ENCODE measurements around the gene LGR6. TPM values are rescaled to one million over a fixed set of nuclear protein-coding genes. Genes with fewer than 3 reads are reported as not detected.

Gene LGR6
- polyA plus RNA-seq, 3 donors = not detected

DNA sequence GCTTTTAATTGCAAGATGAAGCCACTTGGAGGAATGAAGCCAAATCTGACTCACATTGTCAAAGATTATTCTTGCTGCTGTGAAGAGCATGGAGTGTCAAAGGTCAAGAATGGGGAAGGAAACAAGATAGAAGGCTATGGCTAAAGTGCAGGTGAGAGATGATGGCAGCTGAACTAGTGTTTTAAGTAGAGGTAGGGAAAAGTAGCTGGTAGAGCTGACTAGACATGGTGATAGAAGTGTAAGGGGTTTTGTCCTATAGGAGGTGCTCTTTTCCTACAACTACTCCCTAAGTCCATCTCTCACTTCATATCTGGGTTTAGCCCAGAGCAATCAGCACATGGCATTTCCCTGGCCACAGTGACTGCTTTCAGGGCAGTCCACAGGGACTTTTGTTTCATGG, 136.3 kb downstream of the LGR6 start:
- no peaks in the 10 kb centered on the region for H3K4me1 Mint-ChIP-seq
- H3K9me3 ChIP-seq (replicated peaks in 1 of 2; ENCODE audit: control insufficient read depth in 1 of 2, insufficient read depth in 1 of 2, low read length in 2 of 2) = no peaks in the 10 kb centered on the region
- no peaks in the 10 kb centered on the region for H3K79me2 ChIP-seq (ENCODE audit: insufficient read depth, low read length)
- peaks cover 47 to 50% of the 10 kb centered on the region in 2 donors for H3K36me3 Mint-ChIP-seq
- peaks cover 13 to 51% of the 10 kb centered on the region in 2 donors for H3K36me3 ChIP-seq (replicated peaks in 1 of 2; ENCODE audit: control insufficient read depth in 1 of 2, insufficient read depth in 2 of 2, low read length in 2 of 2)
- H3K4me3 Mint-ChIP-seq = no peak overlapping the region
- H3K27me3 ChIP-seq (ENCODE audit: control insufficient read depth in 2 of 2, insufficient read depth in 2 of 2, low read length in 2 of 2) = no peaks in the 10 kb centered on the region
- H2AFZ ChIP-seq (ENCODE audit: insufficient read depth, low read depth, low read length, poor library complexity, severe bottlenecking) = no peak overlapping the region
- no peaks in the 10 kb centered on the region for H3K9me3 Mint-ChIP-seq
- no peaks in the 10 kb centered on the region for H4K20me1 ChIP-seq (ENCODE audit: insufficient read depth, low read length)
- no peaks in the 10 kb centered on the region for H3K4me1 ChIP-seq (ENCODE audit: control insufficient read depth in 1 of 2, insufficient read depth in 2 of 2, low read length in 2 of 2)
- H3K4me2 ChIP-seq (replicated peaks; ENCODE audit: extremely low read depth, low read length, poor library complexity, severe bottlenecking) = no peak overlapping the region
- DNase-seq = no peak
- no peak overlapping the region for H3K4me3 ChIP-seq (replicated peaks in 1 of 3; ENCODE audit: low read depth in 2 of 3, low read length in 3 of 3)
- TF ChIP-seq, protein P1, sequence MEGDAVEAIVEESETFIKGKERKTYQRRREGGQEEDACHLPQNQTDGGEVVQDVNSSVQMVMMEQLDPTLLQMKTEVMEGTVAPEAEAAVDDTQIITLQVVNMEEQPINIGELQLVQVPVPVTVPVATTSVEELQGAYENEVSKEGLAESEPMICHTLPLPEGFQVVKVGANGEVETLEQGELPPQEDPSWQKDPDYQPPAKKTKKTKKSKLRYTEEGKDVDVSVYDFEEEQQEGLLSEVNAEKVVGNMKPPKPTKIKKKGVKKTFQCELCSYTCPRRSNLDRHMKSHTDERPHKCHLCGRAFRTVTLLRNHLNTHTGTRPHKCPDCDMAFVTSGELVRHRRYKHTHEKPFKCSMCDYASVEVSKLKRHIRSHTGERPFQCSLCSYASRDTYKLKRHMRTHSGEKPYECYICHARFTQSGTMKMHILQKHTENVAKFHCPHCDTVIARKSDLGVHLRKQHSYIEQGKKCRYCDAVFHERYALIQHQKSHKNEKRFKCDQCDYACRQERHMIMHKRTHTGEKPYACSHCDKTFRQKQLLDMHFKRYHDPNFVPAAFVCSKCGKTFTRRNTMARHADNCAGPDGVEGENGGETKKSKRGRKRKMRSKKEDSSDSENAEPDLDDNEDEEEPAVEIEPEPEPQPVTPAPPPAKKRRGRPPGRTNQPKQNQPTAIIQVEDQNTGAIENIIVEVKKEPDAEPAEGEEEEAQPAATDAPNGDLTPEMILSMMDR (IDR thresholded peaks at IDR 0.05) = no peak
- H3K9ac ChIP-seq (ENCODE audit: insufficient read depth, low read length, poor library complexity, severe bottlenecking) = no peak overlapping the region
- intact Hi-C loops (cut with micrococcal nuclease) = no loop called here
- H3K27me3 Mint-ChIP-seq (ENCODE audit: low read depth in 3 of 3) = no peaks in the 10 kb centered on the region
- no peak overlapping the region for H3K27ac Mint-ChIP-seq
- H3K27ac ChIP-seq (ENCODE audit: low read depth in 1 of 2, low read length in 2 of 2) = no peak overlapping the region

DNA sequence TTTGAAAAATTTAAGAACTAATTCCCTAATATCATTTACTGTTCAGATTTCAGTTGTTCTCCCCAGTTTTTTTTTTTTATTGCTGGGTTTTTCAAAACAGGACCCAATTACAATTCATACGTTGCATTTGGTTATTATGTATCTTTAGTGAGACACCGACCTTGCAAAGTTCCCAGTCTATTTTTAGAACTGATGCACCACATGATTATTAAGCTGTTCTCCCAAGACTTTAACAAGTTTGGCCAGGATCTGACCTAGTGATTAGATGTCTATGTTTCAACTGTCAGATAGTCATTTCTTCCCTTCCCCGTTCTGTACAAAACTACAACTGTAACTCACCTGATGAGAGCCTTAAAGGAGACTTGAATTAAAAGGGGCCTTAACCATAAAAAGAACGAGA, 140.3 kb downstream of the LGR6 start:
- Histone ChIP-seq H3K9me3 (replicated peaks in 1 of 2; ENCODE audit: control insufficient read depth in 1 of 2, insufficient read depth in 1 of 2, low read length in 2 of 2) (no peaks in the 10 kb centered on the region), H3K4me1 (ENCODE audit: control insufficient read depth in 1 of 2, insufficient read depth in 2 of 2, low read length in 2 of 2) (no peaks in the 10 kb centered on the region), H3K27ac (ENCODE audit: low read depth in 1 of 2, low read length in 2 of 2) (no peak overlapping the region), H3K4me2 (replicated peaks; ENCODE audit: extremely low read depth, low read length, poor library complexity, severe bottlenecking) (no peak overlapping the region), H2AFZ (ENCODE audit: insufficient read depth, low read depth, low read length, poor library complexity, severe bottlenecking) (no peak overlapping the region), H3K9ac (ENCODE audit: insufficient read depth, low read length, poor library complexity, severe bottlenecking) (no peak overlapping the region), H3K4me3 (replicated peaks in 1 of 3; ENCODE audit: low read depth in 2 of 3, low read length in 3 of 3) (no peak overlapping the region), H3K27me3 (ENCODE audit: control insufficient read depth in 2 of 2, insufficient read depth in 2 of 2, low read length in 2 of 2) (no peaks in the 10 kb centered on the region), H4K20me1 (ENCODE audit: insufficient read depth, low read length) (no peaks in the 10 kb centered on the region), H3K36me3 (replicated peaks in 1 of 2; ENCODE audit: control insufficient read depth in 1 of 2, insufficient read depth in 2 of 2, low read length in 2 of 2) (peaks cover 13 to 61% of the 10 kb centered on the region in 2 donors), H3K79me2 (ENCODE audit: insufficient read depth, low read length) (peaks cover 26% of the 10 kb centered on the region)
- H3K9me3 Mint-ChIP-seq = no peaks in the 10 kb centered on the region
- TF ChIP-seq, protein P1 (IDR thresholded peaks at IDR 0.05) = no peak
- H3K36me3 Mint-ChIP-seq = peaks cover 56 to 57% of the 10 kb centered on the region in 2 donors
- no CpG with 5 or more reads among the region's 4 CpGs for WGBS (ENCODE audit: insufficient coverage)
- H3K4me3 Mint-ChIP-seq = no peak overlapping the region
- no peaks in the 10 kb centered on the region for H3K4me1 Mint-ChIP-seq
- H3K27me3 Mint-ChIP-seq (ENCODE audit: low read depth in 3 of 3) = no peaks in the 10 kb centered on the region
- no peak for DNase-seq
- no peak overlapping the region for H3K27ac Mint-ChIP-seq
- intact Hi-C loops (cut with micrococcal nuclease) = no loop called here
